Thoracic aorta (tissue), 2 donors: ENCODE data around the gene NCF4. TPM values are rescaled to one million over a fixed set of nuclear protein-coding genes. Genes with fewer than 3 reads are reported as not detected.

Experiments
- ATAC-seq: fragments of 150-250 bp; one replicate; pipeline ENCODE4 v1.8.0; 2017; ENCODE audit warnings: low read depth; ENCODE audit not compliant: insufficient number of reproducible peaks, low FRiP score
- DNase-seq: peaks from one replicate; pipeline ENCODE4 v3.0.0-alpha.2; 2020; ENCODE audit warnings: low spot score
- H3K27ac ChIP-seq, 2 donors: fragments of 200-600 bp; sonication (generic); 1 replicate in 1 of 2; 2 replicates in 1 of 2; pipeline ENCODE4 v1.5.1; 2016; ENCODE audit warnings: mild to moderate bottlenecking in 2 of 2, moderate library complexity in 2 of 2
- H3K27me3 ChIP-seq: fragments of 200-600 bp; sonication (generic); replicated peaks from 2 replicates; pipeline ENCODE4 v1.6.0; 2016; ENCODE audit warnings: mild to moderate bottlenecking; ENCODE audit not compliant: insufficient read depth
- H3K36me3 ChIP-seq: fragments of 200-600 bp; sonication (generic); one replicate; pipeline ENCODE4 v1.5.1; 2016
- H3K4me1 ChIP-seq, 2 donors: fragments of 200-600 bp; sonication (generic); 1 replicate in 1 of 2; 2 replicates in 1 of 2; pipeline versions ENCODE4 v1.5.1 to v1.6.0; 2016; ENCODE audit warnings: low read depth in 2 of 2, mild to moderate bottlenecking in 1 of 2; ENCODE audit not compliant: control insufficient read depth in 1 of 2
- H3K4me3 ChIP-seq: fragments of 200-600 bp; sonication (generic); 2 replicates; pipeline ENCODE4 v1.5.1; 2016; ENCODE audit warnings: mild to moderate bottlenecking
- H3K9me3 ChIP-seq: fragments of 200-600 bp; sonication (generic); 2 replicates; pipeline ENCODE4 v1.5.1; 2016
- total RNA-seq, 2 donors: library from RNA; depleted of rRNA; stranded (reverse); fragments of >200 nt; gene quantifications; one replicate each; pipeline versions ENCODE4 v1.1.0 to v1.2.3, GENCODE V29; 2016
- TF ChIP-seq, protein P1 (sequence below): fragments of 200-600 bp; sonication (generic); IDR thresholded peaks from one replicate; pipeline ENCODE4 v1.5.1; 2019; ENCODE audit warnings: antibody characterized with exemption

NCF4 gene
- total RNA-seq, 2 donors from 2014 or later = 38.1 to 68.8 TPM

DNA sequence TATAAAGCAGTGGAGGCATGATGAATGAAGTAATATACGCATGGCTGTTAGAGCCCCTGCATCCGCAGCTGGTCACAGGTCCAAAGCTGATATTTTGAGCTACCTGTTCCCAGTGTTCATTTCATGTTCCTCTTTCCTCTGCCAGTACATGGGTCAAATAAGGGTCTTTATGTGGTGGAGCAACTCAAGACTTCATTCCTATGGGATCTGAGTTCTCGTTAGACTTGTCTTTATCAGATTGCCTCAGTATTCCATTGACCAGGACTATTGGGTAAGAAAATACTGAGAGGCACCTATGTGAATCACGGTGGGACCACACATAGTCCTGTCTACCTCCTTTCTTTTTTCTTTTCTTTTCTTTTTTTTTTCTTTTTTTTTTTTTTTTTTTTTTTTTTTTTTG is 25.2 kb downstream of the NCF4 start:
- no peaks in the 10 kb centered on the region for H3K4me1 ChIP-seq
- H3K9me3 ChIP-seq = peaks cover 19% of the 10 kb centered on the region
- ATAC-seq (no peak), DNase-seq (no peak)
- TF ChIP-seq, protein P1, sequence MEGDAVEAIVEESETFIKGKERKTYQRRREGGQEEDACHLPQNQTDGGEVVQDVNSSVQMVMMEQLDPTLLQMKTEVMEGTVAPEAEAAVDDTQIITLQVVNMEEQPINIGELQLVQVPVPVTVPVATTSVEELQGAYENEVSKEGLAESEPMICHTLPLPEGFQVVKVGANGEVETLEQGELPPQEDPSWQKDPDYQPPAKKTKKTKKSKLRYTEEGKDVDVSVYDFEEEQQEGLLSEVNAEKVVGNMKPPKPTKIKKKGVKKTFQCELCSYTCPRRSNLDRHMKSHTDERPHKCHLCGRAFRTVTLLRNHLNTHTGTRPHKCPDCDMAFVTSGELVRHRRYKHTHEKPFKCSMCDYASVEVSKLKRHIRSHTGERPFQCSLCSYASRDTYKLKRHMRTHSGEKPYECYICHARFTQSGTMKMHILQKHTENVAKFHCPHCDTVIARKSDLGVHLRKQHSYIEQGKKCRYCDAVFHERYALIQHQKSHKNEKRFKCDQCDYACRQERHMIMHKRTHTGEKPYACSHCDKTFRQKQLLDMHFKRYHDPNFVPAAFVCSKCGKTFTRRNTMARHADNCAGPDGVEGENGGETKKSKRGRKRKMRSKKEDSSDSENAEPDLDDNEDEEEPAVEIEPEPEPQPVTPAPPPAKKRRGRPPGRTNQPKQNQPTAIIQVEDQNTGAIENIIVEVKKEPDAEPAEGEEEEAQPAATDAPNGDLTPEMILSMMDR = no peak
- no peaks in the 10 kb centered on the region for H3K27me3 ChIP-seq
- H3K4me3 ChIP-seq = no peak overlapping the region
- no peak overlapping the region for H3K27ac ChIP-seq
- no peaks in the 10 kb centered on the region for H3K36me3 ChIP-seq

DNA sequence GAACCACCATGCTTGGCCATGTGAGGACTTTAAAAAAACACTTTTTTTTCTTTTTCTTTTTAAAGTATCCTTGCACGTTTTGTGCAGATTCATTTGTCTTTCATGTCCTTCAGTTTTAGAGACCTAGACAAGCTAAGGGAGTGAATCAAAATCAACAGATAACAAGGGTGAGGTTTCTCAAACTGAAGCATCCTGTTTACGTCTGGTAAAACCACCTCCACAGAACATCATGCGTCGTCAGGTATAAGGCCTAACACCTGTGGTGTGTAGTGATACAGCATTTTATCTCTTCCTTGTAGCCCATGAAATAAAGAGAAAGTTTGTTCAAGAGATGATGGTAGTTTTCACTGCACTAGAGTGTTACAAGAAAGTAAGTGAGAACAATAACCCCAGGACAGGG is 26.4 kb downstream of the NCF4 start:
- no peaks in the 10 kb centered on the region for H3K36me3 ChIP-seq
- no peaks in the 10 kb centered on the region for H3K4me1 ChIP-seq
- DNase-seq (no peak), ATAC-seq (no peak)
- no peak overlapping the region for H3K27ac ChIP-seq
- TF ChIP-seq, protein P1 = no peak
- peaks cover 8% of the 10 kb centered on the region for H3K9me3 ChIP-seq
- H3K4me3 ChIP-seq = no peak overlapping the region
- H3K27me3 ChIP-seq = no peaks in the 10 kb centered on the region

DNA sequence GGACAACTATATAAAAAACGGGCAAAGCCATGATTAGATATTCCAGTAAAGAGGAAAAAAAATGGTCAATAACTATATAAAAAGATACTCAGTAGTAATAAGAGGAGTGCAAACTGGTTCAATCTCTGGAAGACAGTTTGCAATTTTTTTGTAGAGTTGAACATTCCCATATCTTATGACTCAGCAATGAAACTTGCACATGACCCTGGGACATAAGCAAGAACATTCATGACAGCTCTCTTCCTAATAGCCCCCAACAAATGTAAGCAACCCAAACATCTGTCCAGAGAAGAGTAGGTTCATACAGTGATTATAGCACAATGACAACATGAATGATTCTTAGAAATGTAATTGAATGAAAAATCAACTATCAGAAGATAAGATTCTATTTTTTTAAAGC is 30.8 kb downstream of the NCF4 start:
- Histone ChIP-seq H3K4me1 (no peaks in the 10 kb centered on the region), H3K27me3 (no peaks in the 10 kb centered on the region), H3K36me3 (no peaks in the 10 kb centered on the region), H3K27ac (no peak overlapping the region), H3K9me3 (peaks cover 5% of the 10 kb centered on the region), H3K4me3 (no peak overlapping the region)
- TF ChIP-seq, protein P1 = no peak
- DNase-seq (no peak), ATAC-seq (no peak)

DNA sequence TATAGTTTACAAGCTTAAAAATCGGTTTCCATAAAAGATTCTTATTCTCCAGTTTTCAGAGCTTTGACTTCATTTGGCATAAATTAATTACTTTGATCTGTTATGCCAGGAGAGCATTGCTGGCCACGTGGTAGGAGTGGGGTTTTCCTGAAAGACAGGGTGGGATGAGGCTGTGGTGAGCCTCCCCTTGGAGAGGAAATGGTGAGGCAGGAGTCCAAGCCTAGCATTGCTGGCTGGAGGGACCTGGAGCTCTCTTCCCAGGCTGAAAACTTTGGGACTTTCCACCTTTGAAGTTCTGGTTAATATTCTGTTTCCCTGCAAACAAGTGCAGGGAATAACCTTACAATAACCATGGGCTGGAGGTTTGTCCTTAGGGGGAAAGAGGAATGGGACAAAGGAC is 31.5 kb downstream of the NCF4 start:
- H3K9me3 ChIP-seq = peaks cover 5% of the 10 kb centered on the region
- no peaks in the 10 kb centered on the region for H3K27me3 ChIP-seq
- ATAC-seq = no peak
- H3K36me3 ChIP-seq = no peaks in the 10 kb centered on the region
- TF ChIP-seq, protein P1 = no peak
- no peaks in the 10 kb centered on the region for H3K4me1 ChIP-seq
- no peak overlapping the region for H3K4me3 ChIP-seq
- DNase-seq = no peak
- H3K27ac ChIP-seq = no peak overlapping the region

DNA sequence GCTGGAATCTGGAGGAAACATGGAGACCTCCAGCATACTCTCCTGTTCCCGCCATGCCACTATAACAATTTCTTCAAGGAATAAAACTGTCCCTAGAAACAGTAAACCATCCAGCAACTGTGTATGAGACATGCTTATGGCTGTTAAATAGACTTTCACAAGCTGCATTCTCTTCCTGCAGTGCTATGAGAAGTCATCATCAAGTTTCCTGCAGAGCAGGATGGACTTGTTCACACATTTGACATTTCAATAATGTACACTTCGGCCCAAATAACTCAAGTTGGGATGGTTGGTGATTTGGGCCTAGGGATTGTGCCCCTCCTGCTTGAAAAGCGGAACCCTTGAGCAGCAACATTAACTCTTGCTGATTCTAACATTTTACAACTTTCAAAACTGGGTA is 32.5 kb downstream of the NCF4 start:
- peaks cover 5% of the 10 kb centered on the region for H3K9me3 ChIP-seq
- DNase-seq (no peak), ATAC-seq (no peak)
- no peak overlapping the region for H3K4me3 ChIP-seq
- no peaks in the 10 kb centered on the region for H3K36me3 ChIP-seq
- H3K27ac ChIP-seq = no peak overlapping the region
- TF ChIP-seq, protein P1 = no peak
- no peaks in the 10 kb centered on the region for H3K27me3 ChIP-seq
- H3K4me1 ChIP-seq = no peaks in the 10 kb centered on the region
